Limb (tissue), 2 donors: ENCODE results near the gene NELFE.

ENCODE experiments used
- DNase-seq, 2 donors: peaks; one replicate each; pipeline ENCODE4 v3.0.0-alpha.2; 2016; ENCODE audit errors: extremely low spot score in 2 of 2

NELFE gene

GRCh38 chr6:31972709-31973350, 14.1 kb upstream of the NELFE start:
- DNase-seq, result no peak

GRCh38 chr6:31971993-31972708, 13.4 kb upstream of the NELFE start, which contains the start of gene DXO:
Gene DXO (minus strand): TSS chr6:31972138. CDS start chr6:31971675, 463 bp downstream.
- DNase-seq, result peak; percentile 94 to 98

- no peak for DNase-seq
Observed at GRCh38 chr6:31971279-31971992, 12.7 kb upstream of the NELFE start.

GRCh38 chr6:31970604-31971271, 12.0 kb upstream of the NELFE start:
- no peak for DNase-seq

GRCh38 chr6:31969712-31970603, 11.2 kb upstream of the NELFE start:
- DNase-seq, result no peak

GRCh38 chr6:31968791-31969711, 10.3 kb upstream of the NELFE start:
- no peak for DNase-seq

- no peak for DNase-seq
Observed at GRCh38 chr6:31968326-31968725, 9.6 kb upstream of the NELFE start.

- DNase-seq, result no peak
Observed at GRCh38 chr6:31967926-31968320, 9.2 kb upstream of the NELFE start.

GRCh38 chr6:31966997-31967925, 8.5 kb upstream of the NELFE start:
- no peak for DNase-seq

GRCh38 chr6:31966506-31966905, 7.7 kb upstream of the NELFE start:
- DNase-seq, result no peak

GRCh38 chr6:31965700-31966099, 6.9 kb upstream of the NELFE start:
- no peak for DNase-seq

- DNase-seq, result no peak
Observed at GRCh38 chr6:31963921-31964320, 5.2 kb upstream of the NELFE start.

GRCh38 chr6:31961616-31962015, 2.8 kb upstream of the NELFE start:
- DNase-seq, result no peak

GRCh38 chr6:31958412-31958740, 395 bp downstream of the NELFE start:
- DNase-seq, result no peak

GRCh38 chr6:31956796-31957195, 2.0 kb downstream of the NELFE start:
- DNase-seq, result no peak

- DNase-seq, result no peak
Observed at GRCh38 chr6:31954511-31954910, 4.3 kb downstream of the NELFE start.

- DNase-seq, result no peak
Observed at GRCh38 chr6:31952890-31953289, 5.9 kb downstream of the NELFE start.

GRCh38 chr6:31952140-31952805, 6.5 kb downstream of the NELFE start:
- DNase-seq, result peak in 1 of 2 donors; percentile 58
